Caco-2 (cell line): ENCODE results near the gene HOXA6. TPM values are rescaled to one million over a fixed set of nuclear protein-coding genes. Genes with fewer than 3 reads are reported as not detected.

ENCODE experiments used
- BruUV-seq: library from RNA; stranded (reverse); fragments of 400-500 nt; replicated peaks from 2 replicates; lab custom pipeline; 2021; lab: Mats Ljungman, UMichigan
- CTCF ChIA-PET: fragments of 300-600 bp; sonication (Branson Sonifier 250); formaldehyde crosslinking; loops from one replicate; lab custom pipeline; 2022; ENCODE audit warnings: antibody characterized with exemption; lab: Charles Lee
- POLR2A ChIA-PET: fragments of 300-600 bp; sonication (Branson Sonifier 250); formaldehyde crosslinking; loops from one replicate; lab custom pipeline; 2022; ENCODE audit warnings: antibody characterized with exemption; lab: Charles Lee
- DNase-seq, 2 experiments: peaks; one replicate each; pipeline versions ENCODE4 v3.0.0 to v3.0.0-alpha.2; 2020 to 2022
- H3K27me3 ChIP-seq: replicated peaks from 2 replicates; pipeline ENCODE4 v1.6.0; 2011; ENCODE audit warnings: low read length; ENCODE audit not compliant: control insufficient read depth, insufficient read depth
- H3K36me3 ChIP-seq: 2 replicates; pipeline ENCODE4 v1.5.1; 2011; ENCODE audit warnings: low read length; ENCODE audit not compliant: control insufficient read depth, insufficient read depth
- H3K4me1 ChIP-seq: fragments of 250-450 bp; sonication (Bioruptor Pico); 2 replicates; pipeline ENCODE4 v1.5.1; 2020; ENCODE audit warnings: mild to moderate bottlenecking
- H3K4me3 ChIP-seq: 2 replicates; pipeline ENCODE4 v1.5.1; 2011; ENCODE audit warnings: low read depth, mild to moderate bottlenecking, control low read depth, low read length
- H3K9me3 ChIP-seq: fragments of 250-450 bp; sonication (Bioruptor Pico); 2 replicates; pipeline ENCODE4 v1.5.1; 2020; ENCODE audit warnings: mild to moderate bottlenecking, moderate library complexity
- H3K27ac Mint-ChIP-seq: one replicate; pipeline ENCODE4 v1.8.0; 2022; ENCODE audit warnings: mixed read lengths; ENCODE audit not compliant: unreplicated experiment
- H3K27me3 Mint-ChIP-seq: one replicate; pipeline ENCODE4 v1.8.0; 2022; ENCODE audit warnings: mixed read lengths; ENCODE audit not compliant: insufficient read depth, unreplicated experiment
- H3K36me3 Mint-ChIP-seq: one replicate; pipeline ENCODE4 v1.8.0; 2022; ENCODE audit warnings: mild to moderate bottlenecking, mixed read lengths; ENCODE audit not compliant: insufficient read depth, unreplicated experiment
- H3K4me1 Mint-ChIP-seq: one replicate; pipeline ENCODE4 v1.8.0; 2022; ENCODE audit warnings: low read depth, mixed read lengths; ENCODE audit not compliant: unreplicated experiment
- H3K4me3 Mint-ChIP-seq: one replicate; pipeline ENCODE4 v1.8.0; 2022; ENCODE audit warnings: mild to moderate bottlenecking, moderate library complexity, mixed read lengths; ENCODE audit not compliant: unreplicated experiment
- H3K9me3 Mint-ChIP-seq: one replicate; pipeline ENCODE4 v1.8.0; 2022; ENCODE audit warnings: mixed read lengths; ENCODE audit not compliant: unreplicated experiment
- CTCF ChIP-seq, 2 experiments: fragments of 200-600 bp in 1 of 2; IDR thresholded peaks; 1 replicate in 1 of 2; 2 replicates in 1 of 2; pipeline versions ENCODE4 v1.5.1 to v1.8.0; 2011 to 2022; ENCODE audit warnings: antibody characterized with exemption in 1 of 2, control low read depth in 1 of 2, inconsistent platforms in 1 of 2, low read depth in 1 of 2, low read length in 1 of 2, mild to moderate bottlenecking in 1 of 2, moderate library complexity in 1 of 2; ENCODE audit not compliant: insufficient read depth in 1 of 2, severe bottlenecking in 1 of 2, unreplicated experiment in 1 of 2
- intact Hi-C: fragments of 100-400 bp; cut with micrococcal nuclease; formaldehyde crosslinking; loops from one replicate; pipeline ENCODE4 v1.10.0; 2022; ENCODE audit not compliant: unreplicated experiment
- total RNA-seq: library from RNA; stranded (reverse); gene quantifications from 2 replicates; pipeline ENCODE4 v1.2.3, GENCODE V29; 2022

HOXA6 gene
- total RNA-seq, 1 experiment from 2014 or later: 5.6 TPM

- H3K27ac Mint-ChIP-seq: no peak overlapping the region
- DNase-seq: no peak
- Histone ChIP-seq H3K36me3 (no peaks in the 10 kb centered on the region), H3K27me3 (no peaks in the 10 kb centered on the region), H3K9me3 (no peaks in the 10 kb centered on the region), H3K4me1 (peaks cover 50% of the 10 kb centered on the region), H3K4me3 (no peak overlapping the region)
- POLR2A ChIA-PET: no interaction called here
- H3K36me3 Mint-ChIP-seq: peaks cover 39% of the 10 kb centered on the region
- no peaks in the 10 kb centered on the region for H3K27me3 Mint-ChIP-seq
- intact Hi-C loops: no loop called here
- H3K4me1 Mint-ChIP-seq: peaks cover 34% of the 10 kb centered on the region
- TF ChIP-seq CTCF (IDR thresholded peaks at IDR 0.05; ENCODE audit: insufficient read depth in 1 of 2, low read depth in 1 of 2, low read length in 1 of 2, severe bottlenecking in 1 of 2, unreplicated experiment in 1 of 2): no peak
- no TSS peak for BruUV-seq
- no peaks in the 10 kb centered on the region for H3K9me3 Mint-ChIP-seq
- peak overlapping the region; percentile 59 for H3K4me3 Mint-ChIP-seq
- CTCF ChIA-PET: no interaction called here
Observed at GRCh38 chr7:27118580-27118979, 29.0 kb downstream of the HOXA6 start.

- Histone ChIP-seq H3K36me3 (no peaks in the 10 kb centered on the region), H3K4me1 (peaks cover 48% of the 10 kb centered on the region), H3K4me3 (no peak overlapping the region), H3K27me3 (no peaks in the 10 kb centered on the region), H3K9me3 (no peaks in the 10 kb centered on the region)
- intact Hi-C loops: no loop called here
- POLR2A ChIA-PET: no interaction called here
- Mint-ChIP-seq H3K27me3 (no peaks in the 10 kb centered on the region), H3K4me3 (peak overlapping the region; percentile 59), H3K4me1 (peaks cover 34% of the 10 kb centered on the region), H3K27ac (no peak overlapping the region), H3K36me3 (peaks cover 39% of the 10 kb centered on the region), H3K9me3 (no peaks in the 10 kb centered on the region)
- DNase-seq: no peak
- TF ChIP-seq CTCF (IDR thresholded peaks at IDR 0.05; ENCODE audit: insufficient read depth in 1 of 2, low read depth in 1 of 2, low read length in 1 of 2, severe bottlenecking in 1 of 2, unreplicated experiment in 1 of 2): no peak
- BruUV-seq: no TSS peak
- CTCF ChIA-PET: no interaction called here
Observed at GRCh38 chr7:27117887-27118491, 29.6 kb downstream of the HOXA6 start.

GRCh38 chr7:27116962-27117886 is 30.4 kb downstream of the HOXA6 start:
- no peaks in the 10 kb centered on the region for H3K36me3 ChIP-seq
- intact Hi-C loops: no loop called here
- Mint-ChIP-seq H3K36me3 (peaks cover 33% of the 10 kb centered on the region), H3K4me3 (peak overlapping the region; percentile 59), H3K27me3 (no peaks in the 10 kb centered on the region), H3K27ac (no peak overlapping the region), H3K4me1 (peaks cover 34% of the 10 kb centered on the region), H3K9me3 (no peaks in the 10 kb centered on the region)
- BruUV-seq: no TSS peak
- ChIA-PET CTCF (no interaction called here), POLR2A (interaction anchor here (0.6 kb wide), 1 partner anchor 39 kb away, joined by 3 read pairs; the partner anchor contains the start of gene HOXA7)
- no peak overlapping the region for H3K4me3 ChIP-seq
- no peak for TF ChIP-seq CTCF (IDR thresholded peaks at IDR 0.05; ENCODE audit: insufficient read depth in 1 of 2, low read depth in 1 of 2, low read length in 1 of 2, severe bottlenecking in 1 of 2, unreplicated experiment in 1 of 2)
- DNase-seq: no peak
- no peaks in the 10 kb centered on the region for H3K27me3 ChIP-seq
- no peaks in the 10 kb centered on the region for H3K9me3 ChIP-seq
- peaks cover 52% of the 10 kb centered on the region for H3K4me1 ChIP-seq
